ENCODE results near the gene FAF1. TPM values are rescaled to one million over a fixed set of nuclear protein-coding genes. Genes with fewer than 3 reads are reported as not detected.

Gene FAF1
- total and polyA plus RNA-seq, 2 of the 8 experiments (the other 6 are each of a cell fraction or from before 2014, with no cell fraction given) = 10.8 to 65.9 TPM

GRCh38 chr1:50559421-50559820, 400.6 kb downstream of the FAF1 start (continued):
- TF ChIP-seq CHD7 (IDR thresholded peaks at IDR 0.05; ENCODE audit: insufficient replicate concordance, low read length) = no peak
- TF ChIP-seq BCL11A (IDR thresholded peaks at IDR 0.05; ENCODE audit: low read depth in 2 of 2, low read length in 2 of 2) = no peak
- TF ChIP-seq SIN3A (conservative IDR thresholded peaks at IDR 0.05 in 1 of 2, IDR thresholded peaks at IDR 0.05 in 1 of 2; ENCODE audit: low read depth in 1 of 2, low read length in 2 of 2) = no peak
- no peak for TF ChIP-seq ATF2 (IDR thresholded peaks at IDR 0.05; ENCODE audit: low read length)
- no peak for TF ChIP-seq EP300 (IDR thresholded peaks at IDR 0.05; ENCODE audit: borderline replicate concordance in 1 of 2, low read depth in 2 of 2, low read length in 2 of 2)
- TF ChIP-seq NANOG (IDR thresholded peaks at IDR 0.05; ENCODE audit: insufficient read depth, low read depth, low read length, poor library complexity, severe bottlenecking) = no peak
- no peak for TF ChIP-seq KDM5A (IDR thresholded peaks at IDR 0.05; ENCODE audit: low read length)
- no peak for TF ChIP-seq ZNF274 (IDR thresholded peaks at IDR 0.05; ENCODE audit: borderline replicate concordance, extremely low read depth, low read length)
- no peak for TF ChIP-seq TBP (IDR thresholded peaks at IDR 0.05; ENCODE audit: low read depth, low read length)

All from H1 (cell line).